Liver (tissue), 3 donors: ENCODE data around the gene SNAI1.

Source experiments
- MAX ChIP-seq: IDR thresholded peaks from 2 replicates; pipeline ENCODE4 v1.6.1; 2016; ENCODE audit warnings: antibody characterized with exemption
- RAD21 ChIP-seq, 2 donors: IDR thresholded peaks; 2 replicates each; pipeline ENCODE4 v1.6.1; 2016; ENCODE audit warnings: antibody characterized with exemption in 2 of 2, mild to moderate bottlenecking in 2 of 2
- TF ChIP-seq, protein P1 (sequence below): fragments of 150-350 bp; IDR thresholded peaks from 2 replicates; pipeline ENCODE4 v1.5.1; 2017; ENCODE audit warnings: improper control_type of control experiment, low read depth, low read length; ENCODE audit not compliant: missing input control
- donor health status: healthy.
- donor health status: healthy.

GRCh38 chr20:49990271-49990720, 7.5 kb downstream of the SNAI1 start:
- TF ChIP-seq MAX (no peak), RAD21 (IDR thresholded peaks at IDR 0.05) (no peak)
- TF ChIP-seq, protein P1, sequence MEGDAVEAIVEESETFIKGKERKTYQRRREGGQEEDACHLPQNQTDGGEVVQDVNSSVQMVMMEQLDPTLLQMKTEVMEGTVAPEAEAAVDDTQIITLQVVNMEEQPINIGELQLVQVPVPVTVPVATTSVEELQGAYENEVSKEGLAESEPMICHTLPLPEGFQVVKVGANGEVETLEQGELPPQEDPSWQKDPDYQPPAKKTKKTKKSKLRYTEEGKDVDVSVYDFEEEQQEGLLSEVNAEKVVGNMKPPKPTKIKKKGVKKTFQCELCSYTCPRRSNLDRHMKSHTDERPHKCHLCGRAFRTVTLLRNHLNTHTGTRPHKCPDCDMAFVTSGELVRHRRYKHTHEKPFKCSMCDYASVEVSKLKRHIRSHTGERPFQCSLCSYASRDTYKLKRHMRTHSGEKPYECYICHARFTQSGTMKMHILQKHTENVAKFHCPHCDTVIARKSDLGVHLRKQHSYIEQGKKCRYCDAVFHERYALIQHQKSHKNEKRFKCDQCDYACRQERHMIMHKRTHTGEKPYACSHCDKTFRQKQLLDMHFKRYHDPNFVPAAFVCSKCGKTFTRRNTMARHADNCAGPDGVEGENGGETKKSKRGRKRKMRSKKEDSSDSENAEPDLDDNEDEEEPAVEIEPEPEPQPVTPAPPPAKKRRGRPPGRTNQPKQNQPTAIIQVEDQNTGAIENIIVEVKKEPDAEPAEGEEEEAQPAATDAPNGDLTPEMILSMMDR, result no peak
